GM12874 (cell line): Measurements from ENCODE around the gene TARBP2.

Experiments
- CTCF ChIP-seq: IDR thresholded peaks from 2 replicates; pipeline ENCODE4 v1.5.1; 2011; ENCODE audit warnings: low read depth, mild to moderate bottlenecking, control low read depth, low read length, moderate library complexity; ENCODE audit not compliant: insufficient read depth

The TARBP2 gene

GRCh38 chr12:53539526-53539925, 38.4 kb downstream of the TARBP2 start:
- TF ChIP-seq CTCF, result no peak

GRCh38 chr12:53543539-53543938, 42.5 kb downstream of the TARBP2 start:
- TF ChIP-seq CTCF, result peak; percentile 86

- no peak for TF ChIP-seq CTCF
Measured at GRCh38 chr12:53550595-53550994, 49.5 kb downstream of the TARBP2 start.

- no peak for TF ChIP-seq CTCF
Measured at GRCh38 chr12:53551889-53552291, 50.8 kb downstream of the TARBP2 start.

- TF ChIP-seq CTCF, result no peak
Measured at GRCh38 chr12:53552361-53553327, 51.6 kb downstream of the TARBP2 start.
